IPS-18c (cell line): Measurements from ENCODE around the gene TMEM131L.

Experiments used
- H3K4me3 ChIP-seq: 2 replicates; pipeline ENCODE4 v1.7.0; 2013; ENCODE audit warnings: low read depth, mild to moderate bottlenecking, low read length, moderate library complexity; ENCODE audit not compliant: insufficient read depth
- H3K9me3 ChIP-seq: one replicate; pipeline ENCODE4 v1.6.1; 2013; ENCODE audit warnings: mild to moderate bottlenecking, low read length, moderate library complexity; ENCODE audit not compliant: control insufficient read depth, insufficient read depth

The TMEM131L gene

DNA sequence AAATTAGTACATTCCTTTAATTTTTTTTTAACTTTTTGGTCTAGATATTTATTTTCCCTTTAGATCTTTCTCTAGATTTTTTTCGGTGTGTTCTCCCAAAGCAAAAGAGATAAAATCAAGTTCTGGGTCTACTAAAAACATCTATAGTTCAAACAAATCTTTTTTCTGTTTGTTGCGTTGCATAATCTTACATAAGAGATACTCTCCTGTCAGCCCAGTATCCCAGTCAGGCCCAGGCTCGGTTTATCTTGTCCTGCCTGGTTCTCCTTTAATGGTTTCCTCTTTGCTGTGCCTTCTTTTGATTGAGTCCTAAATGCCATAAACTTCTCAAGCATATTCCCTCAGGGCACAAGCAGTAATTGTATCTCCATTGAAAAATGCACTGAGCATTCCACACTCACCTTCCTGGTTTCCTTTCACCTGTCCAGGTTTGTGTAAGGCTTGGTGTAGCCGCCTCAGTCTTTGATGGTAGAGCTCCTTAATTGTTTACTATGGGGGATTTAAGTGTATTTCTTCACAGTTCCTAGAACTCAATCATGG lies 104.9 kb downstream of the TMEM131L start:
- no peak overlapping the region for H3K4me3 ChIP-seq
- no peaks in the 10 kb centered on the region for H3K9me3 ChIP-seq

DNA sequence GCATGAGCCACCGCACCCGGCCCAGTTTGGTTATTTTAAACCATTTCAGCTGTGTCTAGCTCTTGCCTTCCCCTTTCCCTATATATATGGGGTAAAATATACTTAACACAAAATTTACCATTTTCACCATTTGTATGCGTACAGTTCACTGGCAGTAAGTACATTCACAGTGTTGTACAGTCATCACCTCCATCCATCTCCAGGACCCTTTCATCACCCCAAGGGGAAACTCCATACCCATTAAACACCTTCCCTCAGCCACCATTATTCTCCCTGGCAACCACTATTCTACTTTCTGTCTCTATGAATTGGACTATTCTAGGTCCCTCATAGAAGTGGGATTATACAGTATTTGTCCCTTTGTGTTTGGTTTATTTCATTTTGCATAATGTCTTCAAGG lies 106.4 kb downstream of the TMEM131L start:
- Histone ChIP-seq H3K9me3 (no peaks in the 10 kb centered on the region), H3K4me3 (no peak overlapping the region)

GRCh38 chr4:153573221-153573620 lies 107.1 kb downstream of the TMEM131L start:
- Histone ChIP-seq H3K4me3 (no peak overlapping the region), H3K9me3 (no peaks in the 10 kb centered on the region)

- Histone ChIP-seq H3K4me3 (no peak overlapping the region), H3K9me3 (no peaks in the 10 kb centered on the region)
These were observed 108.0 kb downstream of the TMEM131L start for GRCh38 chr4:153573881-153574802.

- Histone ChIP-seq H3K9me3 (no peaks in the 10 kb centered on the region), H3K4me3 (no peak overlapping the region)
These were observed 110.2 kb downstream of the TMEM131L start for GRCh38 chr4:153576443-153576774.

DNA sequence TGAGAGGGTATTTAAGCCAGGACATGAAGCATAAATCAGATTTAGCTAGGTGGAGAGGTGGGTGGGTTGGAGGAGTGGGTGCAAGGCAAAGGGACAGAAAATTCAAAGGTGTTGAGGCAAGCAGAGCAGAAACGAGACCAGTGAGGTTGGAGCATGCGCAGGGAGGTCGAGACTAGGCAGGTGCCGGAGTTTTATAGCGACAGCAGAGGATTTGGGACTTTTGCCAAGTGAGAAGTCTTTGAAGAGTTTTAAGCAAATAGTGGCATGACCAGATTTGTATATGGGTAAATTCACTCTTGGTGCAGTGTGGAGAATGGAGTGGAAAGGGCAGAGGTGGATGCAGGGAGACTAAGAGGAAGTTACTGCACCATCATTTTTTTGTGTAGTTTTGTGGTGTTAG lies 110.9 kb downstream of the TMEM131L start:
- H3K9me3 ChIP-seq: no peaks in the 10 kb centered on the region
- no peak overlapping the region for H3K4me3 ChIP-seq

GRCh38 chr4:153579410-153579809 lies 113.2 kb downstream of the TMEM131L start:
- no peak overlapping the region for H3K4me3 ChIP-seq
- no peaks in the 10 kb centered on the region for H3K9me3 ChIP-seq

DNA sequence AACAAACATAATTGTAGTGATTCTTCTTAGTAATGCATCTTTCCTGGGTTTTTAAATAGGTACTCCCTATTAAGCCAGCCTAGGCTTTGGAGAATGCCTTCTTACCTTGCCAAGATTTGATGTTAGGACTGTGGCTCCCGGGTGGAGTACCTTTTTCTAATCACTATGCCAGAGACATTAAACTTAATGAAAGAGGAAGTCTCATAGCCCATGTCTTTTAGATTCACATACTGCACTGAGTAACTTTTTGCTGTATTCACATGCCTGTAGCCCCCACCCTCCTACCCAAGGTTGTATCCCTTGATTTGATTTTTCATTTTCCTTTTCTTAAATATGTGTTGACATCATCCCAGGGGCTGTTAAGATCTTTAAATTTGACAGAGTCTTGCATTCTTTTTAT lies 113.7 kb downstream of the TMEM131L start:
- H3K9me3 ChIP-seq: no peaks in the 10 kb centered on the region
- no peak overlapping the region for H3K4me3 ChIP-seq

DNA sequence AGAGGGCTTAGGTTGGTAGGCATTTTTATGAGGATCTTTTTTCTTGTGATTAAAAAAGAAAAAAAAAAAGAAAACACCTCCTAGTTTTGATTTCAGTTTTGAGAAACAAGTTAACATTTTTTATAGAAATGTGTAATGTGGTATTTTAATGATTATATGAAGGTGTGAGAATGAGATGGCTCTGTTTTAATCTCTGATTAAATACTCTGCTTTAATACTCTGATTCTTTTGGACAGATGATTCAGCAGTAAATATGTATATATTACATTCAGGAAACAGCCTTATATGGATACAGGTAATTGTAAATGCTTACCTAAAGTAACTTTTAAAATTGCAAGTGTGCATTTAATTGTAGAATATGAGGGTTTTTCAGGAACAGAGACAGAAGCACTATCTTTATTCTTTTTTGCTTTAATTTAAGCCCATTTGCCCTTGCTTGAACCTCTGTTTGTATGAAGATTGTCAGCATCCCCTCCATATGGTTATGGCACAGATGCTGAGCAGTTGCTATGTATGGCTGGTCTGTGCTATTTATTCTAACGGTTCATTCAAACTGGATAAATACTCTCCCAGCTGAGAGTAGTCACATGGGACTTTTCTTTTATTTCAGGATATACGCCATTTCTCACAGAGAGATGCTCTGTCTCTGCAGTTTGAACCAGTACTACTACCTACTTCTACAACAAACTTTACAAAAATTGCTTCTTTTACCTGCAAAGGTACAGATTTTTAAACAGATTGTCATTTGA lies 117.0 kb downstream of the TMEM131L start:
- no peak overlapping the region for H3K4me3 ChIP-seq
- no peaks in the 10 kb centered on the region for H3K9me3 ChIP-seq

DNA sequence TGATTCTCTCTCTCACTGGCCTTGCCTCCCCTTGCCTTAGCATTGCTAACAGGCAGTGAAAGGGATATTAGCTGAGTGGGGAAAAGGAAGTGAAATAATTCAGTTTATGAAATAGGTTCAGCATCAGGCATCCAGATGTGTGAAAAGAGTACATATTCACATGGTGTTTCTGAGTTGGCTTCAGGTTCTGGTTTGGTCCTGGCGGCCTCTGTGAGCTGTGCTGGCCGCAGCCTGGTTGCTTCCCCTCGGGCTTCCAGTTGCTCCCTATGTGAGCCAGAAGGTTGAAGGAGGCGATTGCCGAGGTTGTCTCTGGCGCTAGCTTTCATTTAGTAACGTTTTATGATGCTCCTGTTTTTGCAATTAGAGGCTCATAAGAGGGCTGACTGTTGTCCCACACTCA lies 118.9 kb downstream of the TMEM131L start:
- Histone ChIP-seq H3K4me3 (no peak overlapping the region), H3K9me3 (no peaks in the 10 kb centered on the region)

DNA sequence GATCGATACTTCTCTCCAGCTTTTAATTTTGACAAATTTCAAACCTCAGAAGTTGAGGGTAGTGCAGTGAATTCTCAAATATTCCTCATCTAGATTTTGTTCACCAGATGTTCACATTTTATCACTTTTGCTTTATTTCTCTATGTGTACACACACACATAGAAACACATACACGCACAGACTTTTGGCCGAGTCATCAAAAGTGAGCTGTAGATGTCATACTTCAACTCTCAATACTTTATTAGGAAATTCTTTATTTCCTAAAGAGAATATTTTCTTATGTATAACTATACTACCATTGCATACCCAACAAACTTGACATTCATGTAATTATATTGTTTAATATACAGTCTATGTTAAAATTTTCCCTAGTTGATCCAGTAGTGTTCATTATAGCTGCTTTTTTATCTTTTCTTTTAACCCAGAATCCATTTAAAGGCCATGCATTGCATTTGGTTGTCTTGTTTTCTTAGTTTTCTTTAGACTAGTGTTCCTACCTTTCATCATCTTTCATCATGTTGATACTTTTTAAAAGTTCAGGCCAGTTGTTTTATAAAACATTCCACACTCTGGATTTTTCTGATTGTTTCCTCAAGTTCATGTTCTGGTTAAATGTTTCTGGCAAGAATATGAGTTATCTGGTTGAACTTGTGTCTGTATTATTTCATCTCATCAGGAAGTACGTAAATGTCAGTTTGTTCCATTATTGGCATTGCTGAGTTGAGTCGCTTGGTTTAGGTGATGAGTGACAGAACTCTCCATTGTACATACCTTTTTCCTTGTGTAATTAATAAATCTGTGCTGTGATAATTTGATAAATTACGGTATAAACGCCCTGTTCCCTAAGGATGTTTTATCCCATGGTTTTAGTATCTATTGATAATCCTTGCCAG lies 123.8 kb downstream of the TMEM131L start:
- Histone ChIP-seq H3K4me3 (no peak overlapping the region), H3K9me3 (no peaks in the 10 kb centered on the region)

DNA sequence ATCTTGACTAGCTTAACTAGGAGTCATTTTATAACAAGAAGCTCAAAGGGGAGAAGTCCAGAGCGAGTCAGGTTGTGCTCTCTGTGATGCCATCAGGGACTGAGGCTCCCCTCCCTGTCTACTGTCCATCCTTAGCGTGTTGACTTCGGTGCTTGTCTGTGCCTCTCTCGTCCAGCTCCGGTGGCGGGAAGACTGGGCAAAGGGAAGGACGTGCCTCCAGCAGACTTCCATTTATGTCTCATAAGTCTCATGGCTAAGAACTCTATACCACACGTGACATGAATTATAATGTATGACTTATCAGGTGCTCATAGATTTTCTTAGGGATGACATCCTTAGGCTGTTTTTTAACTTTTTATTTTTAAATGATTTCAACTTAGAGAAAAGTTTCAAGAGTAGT lies 125.3 kb downstream of the TMEM131L start:
- Histone ChIP-seq H3K9me3 (no peaks in the 10 kb centered on the region), H3K4me3 (no peak overlapping the region)

DNA sequence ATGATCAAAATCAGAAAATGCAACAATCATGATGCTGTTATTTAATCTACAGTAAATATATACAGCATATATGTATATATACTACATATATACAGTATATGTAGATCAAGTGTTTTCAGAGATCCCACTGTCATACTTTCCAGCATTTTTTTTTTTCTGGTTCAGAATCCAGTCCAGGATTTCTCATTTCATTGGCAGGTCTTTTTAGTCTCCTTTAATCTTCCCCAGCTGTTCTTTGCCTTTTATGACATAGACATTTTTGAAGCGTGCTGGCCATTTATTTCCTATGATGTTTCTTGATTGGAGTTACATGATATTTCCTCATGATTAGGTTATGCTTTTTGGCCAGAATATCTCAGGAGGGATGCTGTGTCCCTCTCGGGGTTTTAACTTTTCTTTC lies 125.9 kb downstream of the TMEM131L start:
- Histone ChIP-seq H3K9me3 (no peaks in the 10 kb centered on the region), H3K4me3 (no peak overlapping the region)

GRCh38 chr4:153593161-153593560 lies 127.0 kb downstream of the TMEM131L start:
- H3K4me3 ChIP-seq: no peak overlapping the region
- no peaks in the 10 kb centered on the region for H3K9me3 ChIP-seq

GRCh38 chr4:153594210-153594609 lies 128.1 kb downstream of the TMEM131L start:
- no peak overlapping the region for H3K4me3 ChIP-seq
- H3K9me3 ChIP-seq: no peaks in the 10 kb centered on the region

GRCh38 chr4:153595894-153596601 lies 129.9 kb downstream of the TMEM131L start:
- H3K9me3 ChIP-seq: no peaks in the 10 kb centered on the region
- H3K4me3 ChIP-seq: no peak overlapping the region

DNA sequence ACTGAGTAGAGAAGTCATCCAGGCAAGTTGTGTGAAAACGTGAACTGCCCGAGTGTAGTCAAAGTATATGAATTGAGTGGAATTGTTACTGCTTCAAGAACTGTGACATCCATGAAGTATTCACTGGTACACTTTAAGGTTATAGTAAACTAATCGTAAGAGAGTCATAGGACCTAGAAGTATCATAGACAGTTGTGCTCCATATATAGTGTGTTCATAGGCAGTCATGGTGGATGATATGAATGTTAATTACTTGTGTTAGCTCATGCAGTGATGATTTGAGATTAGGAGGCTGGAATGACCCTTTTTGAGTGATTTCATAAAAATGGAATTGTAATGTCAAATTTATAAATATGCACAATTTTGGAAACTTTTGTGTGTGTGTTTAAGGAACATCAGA lies 136.6 kb downstream of the TMEM131L start:
- Histone ChIP-seq H3K4me3 (no peak overlapping the region), H3K9me3 (no peaks in the 10 kb centered on the region)
